H1 (cell line): ENCODE measurements around the gene TIMP3. TPM values are rescaled to one million over a fixed set of nuclear protein-coding genes. Genes with fewer than 3 reads are reported as not detected.

Experiments
- CTCF ChIA-PET: fragments of 300-600 bp; sonication (Branson Sonifier 250); formaldehyde crosslinking; loops from one replicate; lab custom pipeline; 2021; ENCODE audit not compliant: partially characterized antibody; lab: Charles Lee
- POLR2A ChIA-PET: fragments of 300-600 bp; sonication (Branson Sonifier 250); formaldehyde crosslinking; loops from one replicate; lab custom pipeline; 2021; ENCODE audit warnings: inconsistent platforms; ENCODE audit not compliant: partially characterized antibody; lab: Charles Lee
- DNase-seq, 2 experiments: peaks; one replicate each; pipeline versions ENCODE4 v3.0.0 to v3.0.0-alpha.2; 2010 to 2022; ENCODE audit warnings: low spot score in 2 of 2, low read depth in 1 of 2, mixed read lengths in 1 of 2
- FAIRE-seq: peaks from 2 replicates; lab custom pipeline; 2011; peaks lifted over from hg19 to GRCh38; lab: Jason Lieb, UNC
- H2AFZ ChIP-seq: 2 replicates; pipeline ENCODE4 v1.8.1; 2012; ENCODE audit warnings: low read length, inconsistent platforms
- H2AK5ac ChIP-seq: 2 replicates; pipeline ENCODE4 v1.6.1; 2013; ENCODE audit warnings: low read depth, low read length
- H2BK120ac ChIP-seq: replicated peaks from 2 replicates; pipeline ENCODE3; 2013; ENCODE audit warnings: low read depth, low read length, inconsistent platforms
- H2BK12ac ChIP-seq: 2 replicates; pipeline ENCODE4 v1.6.1; 2013; ENCODE audit warnings: low read depth, low read length
- H2BK15ac ChIP-seq: 2 replicates; pipeline ENCODE4 v1.6.1; 2013; ENCODE audit warnings: low read length
- H2BK20ac ChIP-seq: 2 replicates; pipeline ENCODE4 v1.6.1; 2013; ENCODE audit warnings: low read length
- H2BK5ac ChIP-seq: 2 replicates; pipeline ENCODE4 v1.6.1; 2013; ENCODE audit warnings: low read depth, low read length
- H3K14ac ChIP-seq: 2 replicates; pipeline ENCODE4 v1.6.1; 2013; ENCODE audit warnings: inconsistent platforms; ENCODE audit not compliant: insufficient read length
- H3K18ac ChIP-seq: 2 replicates; pipeline ENCODE4 v1.6.1; 2013; ENCODE audit warnings: low read length; ENCODE audit errors: extremely low read depth
- H3K23ac ChIP-seq: 2 replicates; pipeline ENCODE4 v1.6.1; 2013; ENCODE audit warnings: inconsistent platforms; ENCODE audit not compliant: insufficient read length
- H3K23me2 ChIP-seq: 2 replicates; pipeline ENCODE4 v1.6.1; 2013; ENCODE audit warnings: low read depth, low read length
- H3K27ac ChIP-seq: 2 replicates; pipeline ENCODE4 v1.6.1; 2011; ENCODE audit warnings: low read depth, low read length, inconsistent platforms
- H3K27me3 ChIP-seq, 4 experiments: replicated peaks in 1 of 4; 1 replicate in 1 of 4; 2 replicates in 3 of 4; pipeline versions ENCODE4 v1.6.1 to v1.8.1; 2011 to 2013; ENCODE audit warnings: low read length in 3 of 4, mild to moderate bottlenecking in 3 of 4, inconsistent platforms in 2 of 4, mixed read lengths in 2 of 4, moderate library complexity in 1 of 4; ENCODE audit not compliant: control insufficient read depth in 3 of 4, insufficient read depth in 3 of 4; ENCODE audit errors: extremely low read depth in 1 of 4
- H3K36me3 ChIP-seq, 4 experiments: 2 replicates each; pipeline versions ENCODE4 v1.6.1 to v1.8.1; 2011 to 2013; ENCODE audit warnings: mild to moderate bottlenecking in 4 of 4, low read length in 3 of 4, moderate library complexity in 2 of 4, control low read depth in 1 of 4, inconsistent platforms in 1 of 4; ENCODE audit not compliant: insufficient read depth in 4 of 4, control insufficient read depth in 2 of 4
- H3K4ac ChIP-seq: replicated peaks from 2 replicates; pipeline ENCODE3; 2013; ENCODE audit warnings: low read length, low read depth, mixed read lengths, inconsistent platforms; ENCODE audit not compliant: insufficient read length
- H3K4me1 ChIP-seq, 4 experiments: replicated peaks in 1 of 4; 1 replicate in 1 of 4; 2 replicates in 3 of 4; pipeline versions ENCODE4 v1.6.1 to v1.8.1; 2011 to 2013; ENCODE audit warnings: low read length in 3 of 4, inconsistent platforms in 2 of 4, mixed read lengths in 1 of 4; ENCODE audit not compliant: insufficient read depth in 4 of 4, control insufficient read depth in 3 of 4
- H3K4me2 ChIP-seq, 2 experiments: 2 replicates each; pipeline versions ENCODE4 v1.6.1 to v1.8.1; 2011 to 2013; ENCODE audit warnings: low read depth in 2 of 2, low read length in 2 of 2, control low read depth in 1 of 2, inconsistent platforms in 1 of 2, mild to moderate bottlenecking in 1 of 2; ENCODE audit not compliant: insufficient read depth in 1 of 2
- H3K4me3 ChIP-seq, 4 experiments: fragments of 200-600, 300-600 bp in 1 of 4; sonication (generic), shearing (Covaris generic), sonication (Bioruptor Twin) in 1 of 4; 2 replicates each; pipeline versions ENCODE4 v1.5.1 to v1.8.1; 2011 to 2016; ENCODE audit warnings: low read length in 4 of 4, low read depth in 3 of 4, control low read depth in 2 of 4, inconsistent platforms in 2 of 4, mild to moderate bottlenecking in 2 of 4, mixed read lengths in 1 of 4, moderate library complexity in 1 of 4; ENCODE audit not compliant: insufficient read depth in 2 of 4; ENCODE audit errors: extremely low read depth in 1 of 4
- H3K56ac ChIP-seq: replicated peaks from 2 replicates; pipeline ENCODE3; 2013; ENCODE audit warnings: low read depth, mild to moderate bottlenecking, mixed read lengths, low read length, inconsistent platforms; ENCODE audit not compliant: insufficient read length
- H3K79me1 ChIP-seq: 2 replicates; pipeline ENCODE4 v1.6.1; 2013; ENCODE audit warnings: low read depth, low read length, control low read depth
- H3K79me2 ChIP-seq, 2 experiments: 2 replicates each; pipeline versions ENCODE4 v1.6.1 to v1.8.1; 2012 to 2013; ENCODE audit warnings: low read length in 2 of 2, mild to moderate bottlenecking in 2 of 2, inconsistent platforms in 1 of 2; ENCODE audit not compliant: insufficient read depth in 2 of 2, control insufficient read depth in 1 of 2
- H3K9ac ChIP-seq, 4 experiments: replicated peaks in 1 of 4; 1 replicate in 1 of 4; 2 replicates in 3 of 4; pipeline versions ENCODE4 v1.6.1 to v1.8.1; 2011 to 2013; ENCODE audit warnings: low read depth in 3 of 4, low read length in 3 of 4, control low read depth in 2 of 4, mild to moderate bottlenecking in 2 of 4, moderate library complexity in 2 of 4, inconsistent platforms in 1 of 4; ENCODE audit errors: extremely low read depth in 1 of 4
- H3K9me3 ChIP-seq, 2 experiments: 2 replicates each; pipeline versions ENCODE4 v1.6.1 to v1.8.1; 2012 to 2013; ENCODE audit warnings: mild to moderate bottlenecking in 2 of 2, moderate library complexity in 2 of 2, control low read depth in 1 of 2, inconsistent platforms in 1 of 2, low read depth in 1 of 2, low read length in 1 of 2, mixed read lengths in 1 of 2; ENCODE audit not compliant: insufficient read depth in 2 of 2
- H4K20me1 ChIP-seq, 2 experiments: replicated peaks in 1 of 2; 2 replicates each; pipeline versions ENCODE3 to v1.8.1; 2011 to 2013; ENCODE audit warnings: inconsistent platforms in 2 of 2, low read length in 2 of 2, mild to moderate bottlenecking in 1 of 2; ENCODE audit not compliant: insufficient read depth in 2 of 2, control insufficient read depth in 1 of 2
- H4K5ac ChIP-seq: 2 replicates; pipeline ENCODE4 v1.6.1; 2013; ENCODE audit warnings: low read length, low read depth, mixed read lengths, inconsistent platforms; ENCODE audit not compliant: insufficient read length
- H4K8ac ChIP-seq: 2 replicates; pipeline ENCODE4 v1.8.0; 2013; ENCODE audit warnings: mild to moderate bottlenecking, moderate library complexity, low read length, inconsistent platforms; ENCODE audit not compliant: insufficient read depth; ENCODE audit errors: extremely low read depth
- H4K91ac ChIP-seq: replicated peaks from 2 replicates; pipeline ENCODE3; 2013; ENCODE audit warnings: low read length, mixed read lengths, inconsistent platforms; ENCODE audit not compliant: insufficient read length
- CREB1 ChIP-seq: IDR thresholded peaks from 2 replicates; pipeline ENCODE4 v1.6.1; 2012; ENCODE audit warnings: inconsistent platforms
- EZH2 ChIP-seq: fragments of 200-600 bp; sonication (generic); IDR thresholded peaks from 2 replicates; pipeline ENCODE4 v1.7.1; 2012; ENCODE audit warnings: low read depth, mild to moderate bottlenecking, moderate library complexity, low read length, inconsistent platforms; ENCODE audit not compliant: severe bottlenecking
- GTF2F1 ChIP-seq: IDR thresholded peaks from 2 replicates; pipeline ENCODE4 v1.6.1; 2012; ENCODE audit warnings: low read depth, low read length, improper control_type of control experiment, borderline replicate concordance
- JUND ChIP-seq: IDR thresholded peaks from 2 replicates; pipeline ENCODE4 v1.6.1; 2011; ENCODE audit warnings: mild to moderate bottlenecking, improper control_type of control experiment, low read length
- NRF1 ChIP-seq: IDR thresholded peaks from 2 replicates; pipeline ENCODE4 v1.6.1; 2011; ENCODE audit warnings: mild to moderate bottlenecking, low read depth, low read length, improper control_type of control experiment
- POU5F1 ChIP-seq: IDR thresholded peaks from 2 replicates; pipeline ENCODE4 v1.6.1; 2011; ENCODE audit warnings: low read depth, mild to moderate bottlenecking, low read length, moderate library complexity
- RNF2 ChIP-seq: fragments of 200-900, 300-1000 bp; sonication (generic); IDR thresholded peaks from 2 replicates; pipeline ENCODE4 v1.7.1; 2016; ENCODE audit warnings: borderline replicate concordance, low read depth, mild to moderate bottlenecking, antibody characterized with exemption, low read length; ENCODE audit not compliant: poor library complexity, severe bottlenecking; ENCODE audit errors: missing control alignments
- RXRA ChIP-seq: IDR thresholded peaks from 2 replicates; pipeline ENCODE4 v1.6.1; 2011; ENCODE audit warnings: low read depth, mild to moderate bottlenecking, low read length, moderate library complexity; ENCODE audit not compliant: insufficient read depth
- SIX5 ChIP-seq: IDR thresholded peaks from 2 replicates; pipeline ENCODE4 v1.6.1; 2011; ENCODE audit warnings: mild to moderate bottlenecking, low read depth, low read length
- SRF ChIP-seq: IDR thresholded peaks from 2 replicates; pipeline ENCODE4 v1.6.1; 2011; ENCODE audit warnings: mild to moderate bottlenecking, low read depth, low read length, moderate library complexity
- TEAD4 ChIP-seq: IDR thresholded peaks from 2 replicates; pipeline ENCODE4 v1.6.1; 2012; ENCODE audit warnings: low read depth, low read length, inconsistent platforms, mixed read lengths
- WGBS, 2 experiments: shearing (Covaris generic) in 1 of 2; methylation state at CpG; one replicate each; pipeline versions ENCODE4 v1.1.6 to v1.1.7; 2013 to 2015; ENCODE audit warnings: low lambda C conversion rate in 2 of 2, mixed read lengths in 2 of 2, inconsistent platforms in 1 of 2, low coverage in 1 of 2, missing lambda C conversion rate in 1 of 2; ENCODE audit not compliant: insufficient replicate concordance in 2 of 2, insufficient coverage in 1 of 2, insufficient read length in 1 of 2; ENCODE audit errors: extremely low coverage in 1 of 2, missing lambda C conversion rate in 1 of 2; 5-methylcytosine and 5-hydroxymethylcytosine counted together
- polyA plus RNA-seq, 7 experiments: library from polyadenylated mRNA; depleted of rRNA in 3 of 7; stranded (reverse) in 5 of 7; unstranded in 2 of 7; fragments of >200 nt in 5 of 7; fragments of 200-250 nt in 2 of 7; gene quantifications; 1 replicate in 5 of 7; 2 replicates in 1 of 7; 4 replicates in 1 of 7; pipeline versions ENCODE4 v1.2.1 to v1.2.3, GENCODE V29; 2011 to 2013; ENCODE audit warnings: missing spikeins in 2 of 7, mixed read lengths in 2 of 7
- total RNA-seq: library from RNA; stranded (reverse); fragmentation: NEBNext Ultra II Directional; extraction: Animal tissue kit (Norgen Biotek cat#: 25700); gene quantifications from 2 replicates; pipeline ENCODE4 v1.2.1, GENCODE V29; 2021
- TF ChIP-seq, protein P1 (sequence below): IDR thresholded peaks from 2 replicates; pipeline ENCODE4 v1.6.1; 2011; ENCODE audit warnings: low read length, improper control_type of control experiment
- TF ChIP-seq, protein P2 (sequence below): IDR thresholded peaks from 2 replicates; pipeline ENCODE4 v1.6.1; 2012; ENCODE audit warnings: inconsistent platforms

Gene TIMP3
- total and polyA plus RNA-seq, 2 of the 8 experiments (the other 6 are each of a cell fraction or from before 2014, with no cell fraction given), result 1.3 to 4.7 TPM

DNA sequence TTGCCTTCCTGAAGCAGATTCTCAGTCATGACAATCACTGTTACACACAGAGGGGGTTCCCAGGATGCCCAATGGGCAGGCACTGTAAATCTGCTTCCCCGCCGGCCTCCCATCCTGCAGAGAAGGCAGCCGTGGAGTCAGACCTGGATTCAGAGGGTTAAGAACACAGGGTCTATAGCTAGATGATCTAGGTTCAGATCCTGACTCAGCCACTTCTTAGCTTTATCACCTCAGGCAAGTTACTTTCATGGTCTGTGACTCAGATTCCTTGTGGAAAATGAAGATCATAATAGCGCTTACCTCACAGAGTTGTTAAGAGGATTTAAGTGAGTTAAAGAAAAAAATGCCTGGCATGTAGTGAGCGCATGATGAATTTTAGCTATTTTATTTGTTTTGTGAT lies 95.9 kb downstream of the TIMP3 start:
- Histone ChIP-seq H2BK5ac (no peak overlapping the region), H2BK20ac (no peak overlapping the region), H4K20me1 (peaks cover 0 to 4% of the 10 kb centered on the region in 2 experiments), H3K4ac (no peak overlapping the region), H3K4me3 (no peak overlapping the region), H4K8ac (no peak overlapping the region), H4K5ac (no peak overlapping the region), H3K27ac (no peak overlapping the region), H3K56ac (no peak overlapping the region), H3K23ac (no peak overlapping the region), H3K79me1 (no peaks in the 10 kb centered on the region), H3K27me3 (no peaks in the 10 kb centered on the region), H3K23me2 (no peaks in the 10 kb centered on the region), H2AFZ (no peak overlapping the region), H3K36me3 (peaks cover 0 to 3% (median 0%) of the 10 kb centered on the region in 4 experiments; a peak in 1 of 8 replicates), H3K9me3 (no peaks in the 10 kb centered on the region), H2BK12ac (no peak overlapping the region), H2BK120ac (no peak overlapping the region), H3K4me1 (no peaks in the 10 kb centered on the region), H3K4me2 (no peak overlapping the region), H3K14ac (no peak overlapping the region), H3K79me2 (no peaks in the 10 kb centered on the region), H4K91ac (no peak overlapping the region), H3K18ac (no peak overlapping the region), H3K9ac (no peak overlapping the region), H2AK5ac (no peak overlapping the region), H2BK15ac (no peak overlapping the region)
- ChIA-PET CTCF (interaction anchor here (0.7 to 1.9 kb wide), 9 partner anchors 9 to 306 kb away, joined by 3 to 5 read pairs (median 3); no protein-coding TSS in a partner anchor), POLR2A (interaction anchor here (0.7 kb wide), 1 partner anchor 89 kb away, joined by 3 read pairs; no protein-coding TSS in a partner anchor)
- FAIRE-seq (no peak), DNase-seq (no peak)
- 93% methylated on average over 5 of the region's 5 CpGs; no CpG with 5 or more reads in 1 of the 2 experiments for WGBS, 2 experiments
- TF ChIP-seq EZH2 (no peak), SRF (no peak), CREB1 (no peak), TEAD4 (no peak), POU5F1 (no peak), SIX5 (no peak), NRF1 (no peak), RXRA (no peak), RNF2 (no peak), JUND (no peak), GTF2F1 (no peak)
- TF ChIP-seq, protein P1, sequence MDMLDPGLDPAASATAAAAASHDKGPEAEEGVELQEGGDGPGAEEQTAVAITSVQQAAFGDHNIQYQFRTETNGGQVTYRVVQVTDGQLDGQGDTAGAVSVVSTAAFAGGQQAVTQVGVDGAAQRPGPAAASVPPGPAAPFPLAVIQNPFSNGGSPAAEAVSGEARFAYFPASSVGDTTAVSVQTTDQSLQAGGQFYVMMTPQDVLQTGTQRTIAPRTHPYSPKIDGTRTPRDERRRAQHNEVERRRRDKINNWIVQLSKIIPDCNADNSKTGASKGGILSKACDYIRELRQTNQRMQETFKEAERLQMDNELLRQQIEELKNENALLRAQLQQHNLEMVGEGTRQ, result no peak
- TF ChIP-seq, protein P2, sequence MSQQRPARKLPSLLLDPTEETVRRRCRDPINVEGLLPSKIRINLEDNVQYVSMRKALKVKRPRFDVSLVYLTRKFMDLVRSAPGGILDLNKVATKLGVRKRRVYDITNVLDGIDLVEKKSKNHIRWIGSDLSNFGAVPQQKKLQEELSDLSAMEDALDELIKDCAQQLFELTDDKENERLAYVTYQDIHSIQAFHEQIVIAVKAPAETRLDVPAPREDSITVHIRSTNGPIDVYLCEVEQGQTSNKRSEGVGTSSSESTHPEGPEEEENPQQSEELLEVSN, result no peak
